CD8-positive, alpha-beta memory T cell (primary cell): ENCODE data around the gene KHDRBS2. TPM values are rescaled to one million over a fixed set of nuclear protein-coding genes. Genes with fewer than 3 reads are reported as not detected.

Experiments used
- CTCF ChIA-PET: fragments of 350-600 bp; sonication (Branson Sonifier 250); formaldehyde crosslinking; loops from one replicate; lab custom pipeline; 2021; ENCODE audit warnings: antibody characterized with exemption; lab: Charles Lee
- POLR2A ChIA-PET: fragments of 350-600 bp; sonication (Branson Sonifier 250); formaldehyde crosslinking; loops from one replicate; lab custom pipeline; 2021; ENCODE audit warnings: antibody characterized with exemption; lab: Charles Lee
- DNase-seq, 5 donors: peaks; one replicate each; pipeline versions ENCODE4 v3.0.0 to v3.0.0-alpha.2; 2020 to 2022; ENCODE audit warnings: mixed read lengths in 1 of 5
- H3K27ac ChIP-seq: one replicate; pipeline ENCODE4 v1.7.0; 2013; ENCODE audit warnings: low read depth, mild to moderate bottlenecking, low read length, moderate library complexity
- H3K27me3 ChIP-seq: 2 replicates; pipeline ENCODE4 v1.7.0; 2013; ENCODE audit warnings: low read length, mild to moderate bottlenecking; ENCODE audit not compliant: insufficient read depth, poor library complexity, severe bottlenecking
- H3K36me3 ChIP-seq: 2 replicates; pipeline ENCODE4 v1.7.0; 2013; ENCODE audit warnings: mild to moderate bottlenecking, low read length, moderate library complexity; ENCODE audit not compliant: insufficient read depth
- H3K4me1 ChIP-seq: 2 replicates; pipeline ENCODE4 v1.7.0; 2013; ENCODE audit warnings: mild to moderate bottlenecking, low read length, moderate library complexity; ENCODE audit not compliant: insufficient read depth
- H3K4me3 ChIP-seq: 2 replicates; pipeline ENCODE4 v1.7.0; 2013; ENCODE audit warnings: mild to moderate bottlenecking, low read length
- H3K9me3 ChIP-seq: 2 replicates; pipeline ENCODE4 v1.7.0; 2013; ENCODE audit warnings: mild to moderate bottlenecking, low read length
- H3K27ac Mint-ChIP-seq, 8 donors: one replicate each; pipeline ENCODE4 v1.8.0; 2020 to 2021; ENCODE audit warnings: mixed read lengths in 8 of 8, mild to moderate bottlenecking in 6 of 8, inconsistent platforms in 3 of 8, moderate library complexity in 3 of 8
- H3K27me3 Mint-ChIP-seq, 2 donors: one replicate each; pipeline ENCODE4 v1.8.0; 2020 to 2021; ENCODE audit warnings: mixed read lengths in 2 of 2, mild to moderate bottlenecking in 1 of 2, moderate library complexity in 1 of 2
- H3K36me3 Mint-ChIP-seq, 3 donors: one replicate each; pipeline ENCODE4 v1.8.0; 2020 to 2021; ENCODE audit warnings: mixed read lengths in 3 of 3, inconsistent platforms in 1 of 3, mild to moderate bottlenecking in 1 of 3
- H3K4me1 Mint-ChIP-seq, 3 donors: one replicate each; pipeline ENCODE4 v1.8.0; 2020 to 2021; ENCODE audit warnings: mixed read lengths in 3 of 3, inconsistent platforms in 1 of 3, mild to moderate bottlenecking in 1 of 3
- H3K4me3 Mint-ChIP-seq, 7 donors: one replicate each; pipeline ENCODE4 v1.8.0; 2020 to 2021; ENCODE audit warnings: mixed read lengths in 7 of 7, mild to moderate bottlenecking in 6 of 7, moderate library complexity in 4 of 7, inconsistent platforms in 2 of 7
- H3K9me3 Mint-ChIP-seq, 5 donors: one replicate each; pipeline ENCODE4 v1.8.0; 2020 to 2022; ENCODE audit warnings: mixed read lengths in 5 of 5, mild to moderate bottlenecking in 3 of 5, moderate library complexity in 2 of 5, inconsistent platforms in 1 of 5
- polyA plus RNA-seq: library from polyadenylated mRNA; unstranded; fragments of 300-500 nt; fragmentation: Illumina TruSeq; gene quantifications from one replicate; pipeline ENCODE4 v1.2.3, GENCODE V29; 2021
- total RNA-seq, 2 experiments: library from RNA; stranded (reverse); gene quantifications; one replicate each; pipeline ENCODE4 v1.2.3, GENCODE V29; 2021

The KHDRBS2 gene
- total and polyA plus RNA-seq, 3 experiments from 2014 or later, result not detected

DNA sequence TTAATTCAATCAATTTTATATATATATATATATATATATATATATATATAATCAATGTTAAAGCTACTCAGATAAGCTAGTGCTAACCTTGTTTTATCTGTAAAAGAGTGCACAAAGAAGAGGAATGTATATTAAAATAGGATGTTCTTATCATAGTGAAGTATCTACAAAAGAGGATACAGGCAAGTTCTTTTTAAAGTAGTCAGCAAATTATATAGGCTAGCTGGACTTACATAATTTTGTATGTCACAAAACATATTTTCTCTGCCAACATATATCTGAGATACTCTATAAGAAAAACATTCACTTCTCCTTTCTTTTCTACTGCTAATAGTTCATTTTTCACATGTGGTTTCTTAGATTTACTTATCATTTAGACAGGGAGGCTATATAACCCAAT, 39.9 kb downstream of the KHDRBS2 start:
- Mint-ChIP-seq H3K27me3 (no peaks in the 10 kb centered on the region), H3K4me1 (no peaks in the 10 kb centered on the region), H3K9me3 (peaks cover 0 to 20% (median 2%) of the 10 kb centered on the region in 5 donors), H3K36me3 (no peaks in the 10 kb centered on the region), H3K4me3 (no peak overlapping the region), H3K27ac (no peak overlapping the region)
- H3K4me3 ChIP-seq, result no peak overlapping the region
- H3K9me3 ChIP-seq, result no peaks in the 10 kb centered on the region
- no peak for DNase-seq
- no peaks in the 10 kb centered on the region for H3K36me3 ChIP-seq
- ChIA-PET POLR2A (no interaction called here), CTCF (no interaction called here)
- H3K4me1 ChIP-seq, result no peaks in the 10 kb centered on the region
- no peak overlapping the region for H3K27ac ChIP-seq
- H3K27me3 ChIP-seq, result no peaks in the 10 kb centered on the region

DNA sequence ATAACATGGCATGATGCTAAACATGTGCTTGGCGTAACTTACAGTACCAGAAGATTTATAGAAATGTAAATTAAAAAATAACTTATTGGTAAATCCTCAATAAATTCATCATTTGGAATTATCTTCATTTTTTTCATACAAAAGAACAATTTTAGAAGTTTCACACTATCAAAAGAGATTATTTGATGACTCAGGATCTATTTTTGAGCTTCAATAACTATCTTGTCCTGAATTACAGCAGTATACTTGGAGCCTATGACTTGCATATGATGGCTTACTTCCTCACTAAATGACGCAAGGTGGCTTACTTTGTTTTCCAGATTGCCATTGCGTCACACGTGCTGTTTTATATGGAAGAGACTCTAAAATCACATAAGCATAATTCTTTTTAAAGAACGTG, 49.2 kb downstream of the KHDRBS2 start:
- Mint-ChIP-seq H3K27ac (no peak overlapping the region), H3K9me3 (peaks cover 1 to 19% (median 6%) of the 10 kb centered on the region in 5 donors), H3K27me3 (no peaks in the 10 kb centered on the region), H3K36me3 (no peaks in the 10 kb centered on the region), H3K4me3 (no peak overlapping the region), H3K4me1 (no peaks in the 10 kb centered on the region)
- ChIA-PET POLR2A (no interaction called here), CTCF (no interaction called here)
- no peaks in the 10 kb centered on the region for H3K4me1 ChIP-seq
- H3K9me3 ChIP-seq, result no peaks in the 10 kb centered on the region
- H3K36me3 ChIP-seq, result no peaks in the 10 kb centered on the region
- no peaks in the 10 kb centered on the region for H3K27me3 ChIP-seq
- DNase-seq, result no peak
- no peak overlapping the region for H3K27ac ChIP-seq
- no peak overlapping the region for H3K4me3 ChIP-seq

DNA sequence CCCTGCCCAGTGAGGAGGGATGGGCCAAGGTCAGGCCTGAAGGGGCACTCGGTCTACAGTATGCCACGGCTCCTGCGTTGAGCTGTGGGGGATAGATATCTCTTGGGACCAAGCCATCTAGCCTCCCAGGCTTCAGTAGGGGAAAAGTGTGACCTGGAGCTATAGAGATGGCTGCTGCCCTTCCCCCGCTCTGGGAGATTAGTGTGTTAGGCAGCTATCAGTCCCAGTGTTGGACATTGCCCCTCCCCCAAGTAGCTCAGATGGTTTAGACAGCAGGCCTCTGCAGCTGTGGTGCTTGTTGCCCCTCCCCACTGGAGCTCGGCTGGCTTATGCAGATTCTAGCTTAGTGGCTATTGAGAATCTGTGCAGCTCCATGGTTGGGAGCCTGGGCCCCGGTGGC, 56.8 kb downstream of the KHDRBS2 start:
- Histone ChIP-seq H3K4me3 (no peak overlapping the region), H3K4me1 (no peaks in the 10 kb centered on the region), H3K27me3 (no peaks in the 10 kb centered on the region), H3K9me3 (no peaks in the 10 kb centered on the region), H3K27ac (no peak overlapping the region), H3K36me3 (no peaks in the 10 kb centered on the region)
- H3K36me3 Mint-ChIP-seq, result no peaks in the 10 kb centered on the region
- no peaks in the 10 kb centered on the region for H3K27me3 Mint-ChIP-seq
- DNase-seq, result no peak
- no peak overlapping the region for H3K27ac Mint-ChIP-seq
- H3K4me1 Mint-ChIP-seq, result no peaks in the 10 kb centered on the region
- no peak overlapping the region for H3K4me3 Mint-ChIP-seq
- POLR2A ChIA-PET, result no interaction called here
- peaks cover 5 to 30% (median 28%) of the 10 kb centered on the region in 5 donors for H3K9me3 Mint-ChIP-seq
- CTCF ChIA-PET, result no interaction called here

DNA sequence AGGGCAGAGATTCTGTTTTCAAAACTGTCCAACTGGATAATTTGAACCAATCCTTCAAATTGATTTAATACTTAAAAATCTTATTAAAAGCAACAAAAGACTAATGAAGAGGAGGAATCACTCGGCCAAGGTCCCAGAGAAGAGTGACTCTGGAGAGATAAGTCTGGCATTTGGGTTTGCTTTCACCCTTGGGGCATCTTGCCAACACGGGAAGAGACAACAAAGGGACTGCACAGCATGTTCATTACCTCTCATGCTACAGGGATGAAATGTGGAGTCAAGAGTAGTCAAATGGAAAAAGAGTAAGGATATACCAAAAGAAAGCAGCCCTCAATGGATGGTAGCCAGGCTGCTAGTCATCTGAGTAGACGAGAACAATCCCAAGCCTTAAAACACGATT, 68.2 kb downstream of the KHDRBS2 start:
- ChIA-PET CTCF (no interaction called here), POLR2A (no interaction called here)
- H3K4me3 ChIP-seq, result no peak overlapping the region
- Mint-ChIP-seq H3K36me3 (no peaks in the 10 kb centered on the region), H3K4me1 (no peaks in the 10 kb centered on the region), H3K27me3 (no peaks in the 10 kb centered on the region), H3K4me3 (no peak overlapping the region), H3K27ac (no peak overlapping the region), H3K9me3 (peaks cover 0 to 45% (median 12%) of the 10 kb centered on the region in 5 donors)
- no peaks in the 10 kb centered on the region for H3K9me3 ChIP-seq
- H3K27ac ChIP-seq, result no peak overlapping the region
- no peaks in the 10 kb centered on the region for H3K27me3 ChIP-seq
- no peaks in the 10 kb centered on the region for H3K4me1 ChIP-seq
- no peak for DNase-seq
- no peaks in the 10 kb centered on the region for H3K36me3 ChIP-seq

DNA sequence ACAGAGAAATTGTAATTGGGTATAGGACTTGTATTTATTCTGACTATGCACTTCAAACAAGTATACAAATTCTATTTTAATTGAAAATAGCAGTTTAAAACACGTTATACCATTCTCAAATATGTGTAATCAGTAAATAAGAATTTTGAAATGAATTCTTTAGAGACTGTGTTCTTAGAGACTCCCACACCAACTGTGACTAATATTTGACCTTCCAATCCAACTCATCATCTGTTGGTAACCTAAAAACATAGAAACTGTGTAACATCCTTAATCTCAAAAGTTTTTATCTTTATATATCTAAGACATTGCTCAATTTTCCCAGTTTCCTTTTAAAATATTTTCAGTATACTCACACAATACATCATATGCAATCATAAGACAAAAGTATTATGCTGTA, 83.9 kb downstream of the KHDRBS2 start:
- ChIA-PET CTCF (no interaction called here), POLR2A (no interaction called here)
- no peak overlapping the region for H3K4me3 Mint-ChIP-seq

DNA sequence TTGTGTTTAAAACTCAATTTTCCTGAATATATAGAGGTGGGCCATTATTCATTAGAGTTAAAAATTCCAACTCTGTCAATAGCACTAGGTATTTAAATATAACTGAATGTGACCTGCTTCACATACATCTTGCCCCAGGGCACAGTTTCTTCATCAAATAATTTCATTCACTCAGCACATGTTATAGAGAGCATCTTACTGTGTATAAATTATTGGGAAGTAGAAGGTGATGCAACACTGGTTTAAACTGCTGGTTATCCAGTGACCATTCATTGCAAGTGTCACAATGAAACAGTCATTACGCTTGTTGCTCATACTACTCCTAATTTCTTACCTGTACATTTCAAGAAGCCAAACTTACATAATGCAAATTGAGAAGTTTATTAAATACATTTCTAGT, 93.4 kb downstream of the KHDRBS2 start:
- Histone ChIP-seq H3K36me3 (no peaks in the 10 kb centered on the region), H3K4me3 (no peak overlapping the region), H3K27me3 (no peaks in the 10 kb centered on the region), H3K4me1 (no peaks in the 10 kb centered on the region), H3K9me3 (no peaks in the 10 kb centered on the region), H3K27ac (no peak overlapping the region)
- no peak overlapping the region for H3K27ac Mint-ChIP-seq
- DNase-seq, result no peak
- no peak overlapping the region for H3K4me3 Mint-ChIP-seq
- peaks cover 15 to 23% (median 22%) of the 10 kb centered on the region in 5 donors for H3K9me3 Mint-ChIP-seq
- H3K36me3 Mint-ChIP-seq, result no peaks in the 10 kb centered on the region
- H3K4me1 Mint-ChIP-seq, result no peaks in the 10 kb centered on the region
- POLR2A ChIA-PET, result no interaction called here
- CTCF ChIA-PET, result no interaction called here
- no peaks in the 10 kb centered on the region for H3K27me3 Mint-ChIP-seq

More for the DNA sequence above, 83.9 kb downstream of the KHDRBS2 start:
- Histone ChIP-seq H3K27me3 (no peaks in the 10 kb centered on the region), H3K27ac (no peak overlapping the region), H3K36me3 (no peaks in the 10 kb centered on the region), H3K4me1 (no peaks in the 10 kb centered on the region), H3K4me3 (no peak overlapping the region), H3K9me3 (no peaks in the 10 kb centered on the region)
- DNase-seq, result no peak
- Mint-ChIP-seq H3K36me3 (no peaks in the 10 kb centered on the region), H3K27ac (no peak overlapping the region), H3K4me1 (no peaks in the 10 kb centered on the region), H3K9me3 (peaks cover 11 to 48% (median 20%) of the 10 kb centered on the region in 5 donors), H3K27me3 (no peaks in the 10 kb centered on the region)

DNA sequence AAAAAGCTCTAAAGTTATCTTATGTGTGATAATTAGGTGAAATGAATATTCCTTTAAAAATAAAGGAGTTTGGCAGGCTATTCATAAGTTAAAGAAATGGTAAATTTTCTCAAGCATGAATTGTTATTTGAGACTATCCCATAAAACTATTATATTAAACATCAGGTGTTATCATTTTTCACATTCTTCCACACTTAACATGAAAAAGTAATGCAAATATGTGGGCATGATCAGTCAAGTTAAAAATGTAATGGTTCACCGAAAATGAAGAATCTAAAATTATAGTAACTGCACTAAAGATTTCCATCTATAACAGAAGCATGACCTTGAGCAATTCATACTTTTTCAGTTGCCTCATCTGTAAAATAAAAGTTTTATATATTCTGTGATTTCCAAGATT, 110.8 kb downstream of the KHDRBS2 start:
- H3K36me3 Mint-ChIP-seq, result peaks cover 0 to 2% (median 0%) of the 10 kb centered on the region in 3 donors
- DNase-seq, result no peak
- H3K4me1 Mint-ChIP-seq, result no peaks in the 10 kb centered on the region
- Histone ChIP-seq H3K27ac (no peak overlapping the region), H3K4me3 (no peak overlapping the region), H3K27me3 (no peaks in the 10 kb centered on the region), H3K4me1 (no peaks in the 10 kb centered on the region), H3K9me3 (no peaks in the 10 kb centered on the region), H3K36me3 (no peaks in the 10 kb centered on the region)
- H3K27me3 Mint-ChIP-seq, result no peaks in the 10 kb centered on the region
- ChIA-PET POLR2A (no interaction called here), CTCF (no interaction called here)
- H3K9me3 Mint-ChIP-seq, result peaks cover 8 to 29% (median 14%) of the 10 kb centered on the region in 5 donors
- no peak overlapping the region for H3K27ac Mint-ChIP-seq
- no peak overlapping the region for H3K4me3 Mint-ChIP-seq

DNA sequence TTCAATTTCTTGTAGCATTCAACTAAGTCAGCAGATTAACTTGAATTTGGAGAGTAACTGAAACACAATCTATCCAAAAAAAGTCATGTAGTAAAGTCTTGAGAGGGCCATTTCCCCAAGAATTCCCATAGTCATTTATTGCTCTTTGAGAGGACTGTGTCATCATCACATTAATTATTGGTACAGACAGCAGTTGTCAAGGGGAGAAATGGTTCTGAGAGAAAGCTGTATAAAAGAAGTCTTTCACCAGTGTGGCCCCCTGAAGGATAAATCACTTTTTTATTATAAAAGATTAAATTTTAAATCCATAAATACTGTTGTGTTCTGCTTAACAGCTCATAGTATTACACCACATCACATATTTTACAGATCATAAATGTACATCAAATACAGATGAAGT, 111.5 kb downstream of the KHDRBS2 start:
- H3K9me3 ChIP-seq, result no peaks in the 10 kb centered on the region
- no peaks in the 10 kb centered on the region for H3K4me1 ChIP-seq
- H3K36me3 ChIP-seq, result no peaks in the 10 kb centered on the region
- H3K27ac ChIP-seq, result no peak overlapping the region
- H3K4me3 ChIP-seq, result no peak overlapping the region
- Mint-ChIP-seq H3K9me3 (peaks cover 8 to 22% (median 12%) of the 10 kb centered on the region in 5 donors), H3K27ac (no peak overlapping the region), H3K4me1 (no peaks in the 10 kb centered on the region), H3K36me3 (peaks cover 0 to 2% (median 0%) of the 10 kb centered on the region in 3 donors), H3K27me3 (no peaks in the 10 kb centered on the region), H3K4me3 (no peak overlapping the region)
- DNase-seq, result no peak
- ChIA-PET CTCF (no interaction called here), POLR2A (no interaction called here)
- no peaks in the 10 kb centered on the region for H3K27me3 ChIP-seq

DNA sequence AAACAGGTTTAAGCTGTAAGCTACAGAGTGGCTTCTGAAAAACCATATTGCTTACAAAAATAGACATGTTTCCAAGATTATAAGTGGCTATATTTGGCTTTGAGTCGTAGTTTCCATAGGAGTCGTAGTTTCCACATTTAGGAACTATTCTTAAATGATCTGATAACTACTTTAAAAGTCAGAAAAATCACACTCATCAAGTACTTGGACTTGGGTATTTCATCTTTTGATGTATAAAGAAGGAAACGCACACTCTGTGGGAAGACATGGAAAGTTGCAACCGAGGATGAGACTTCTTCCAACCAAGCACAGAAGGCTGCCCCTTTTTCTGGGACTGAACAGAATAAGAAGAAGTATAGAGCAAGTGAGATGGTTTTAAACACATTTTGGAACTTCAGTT, 118.3 kb downstream of the KHDRBS2 start:
- H3K36me3 ChIP-seq, result no peaks in the 10 kb centered on the region
- no peaks in the 10 kb centered on the region for H3K4me1 Mint-ChIP-seq
- no peak for DNase-seq
- H3K4me1 ChIP-seq, result no peaks in the 10 kb centered on the region
- peaks cover 3% of the 10 kb centered on the region for H3K9me3 ChIP-seq
- no peak overlapping the region for H3K4me3 Mint-ChIP-seq
- no peaks in the 10 kb centered on the region for H3K27me3 ChIP-seq
- peaks cover 5 to 35% (median 14%) of the 10 kb centered on the region in 5 donors for H3K9me3 Mint-ChIP-seq
- ChIA-PET CTCF (no interaction called here), POLR2A (no interaction called here)
- no peak overlapping the region for H3K4me3 ChIP-seq
- peaks cover 0 to 2% (median 0%) of the 10 kb centered on the region in 3 donors for H3K36me3 Mint-ChIP-seq
- no peak overlapping the region for H3K27ac Mint-ChIP-seq
- H3K27ac ChIP-seq, result no peak overlapping the region
- H3K27me3 Mint-ChIP-seq, result no peaks in the 10 kb centered on the region
